ENCODE results near the gene GSTT2B.
A peak's percentile ranks its signal among the peaks of the same experiment; 100 is the strongest.

Gene GSTT2B

DNA sequence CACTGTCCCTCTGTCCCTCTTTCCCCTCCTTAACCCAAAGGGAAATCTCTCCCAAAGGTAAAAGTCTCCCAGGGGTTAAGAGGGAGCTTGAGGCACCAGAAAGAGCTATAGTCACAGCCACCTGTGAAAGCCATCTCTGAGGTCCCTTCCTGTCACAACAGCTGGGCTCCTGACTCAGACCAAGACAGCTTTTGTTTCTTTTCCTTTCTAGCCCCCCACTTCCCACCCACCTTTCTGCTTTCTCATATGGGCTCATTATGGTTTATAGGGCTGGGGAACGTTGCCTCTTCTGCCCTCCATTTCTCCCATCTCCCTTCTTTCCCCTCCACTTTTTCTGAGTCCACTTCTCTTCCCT lies 47.7 kb downstream of the GSTT2B start:
- Histone ChIP-seq H3K27ac (peak overlapping the region; percentile 70), H3K4me2 (peak overlapping the region; percentile 95), H4K20me1 (ENCODE audit: insufficient read depth) (no peaks in the 10 kb centered on the region), H3K9ac (peak overlapping the region; percentile 77), H3K4me3 (IDR thresholded peaks at IDR 0.05; ENCODE audit: insufficient read depth, low read depth, low read length) (no peak overlapping the region), H3K4me1 (ENCODE audit: low read depth, poor library complexity, severe bottlenecking) (peaks cover 29% of the 10 kb centered on the region), H2AFZ (ENCODE audit: low read depth) (peak overlapping the region; percentile 65; the same call in 1 of the 2 replicates), H3K27me3 (ENCODE audit: insufficient read depth, low read depth) (no peaks in the 10 kb centered on the region), H3K79me2 (ENCODE audit: insufficient read depth, low read depth) (no peaks in the 10 kb centered on the region), H3K36me3 (ENCODE audit: insufficient read depth) (no peaks in the 10 kb centered on the region)
- TF ChIP-seq, protein P1, sequence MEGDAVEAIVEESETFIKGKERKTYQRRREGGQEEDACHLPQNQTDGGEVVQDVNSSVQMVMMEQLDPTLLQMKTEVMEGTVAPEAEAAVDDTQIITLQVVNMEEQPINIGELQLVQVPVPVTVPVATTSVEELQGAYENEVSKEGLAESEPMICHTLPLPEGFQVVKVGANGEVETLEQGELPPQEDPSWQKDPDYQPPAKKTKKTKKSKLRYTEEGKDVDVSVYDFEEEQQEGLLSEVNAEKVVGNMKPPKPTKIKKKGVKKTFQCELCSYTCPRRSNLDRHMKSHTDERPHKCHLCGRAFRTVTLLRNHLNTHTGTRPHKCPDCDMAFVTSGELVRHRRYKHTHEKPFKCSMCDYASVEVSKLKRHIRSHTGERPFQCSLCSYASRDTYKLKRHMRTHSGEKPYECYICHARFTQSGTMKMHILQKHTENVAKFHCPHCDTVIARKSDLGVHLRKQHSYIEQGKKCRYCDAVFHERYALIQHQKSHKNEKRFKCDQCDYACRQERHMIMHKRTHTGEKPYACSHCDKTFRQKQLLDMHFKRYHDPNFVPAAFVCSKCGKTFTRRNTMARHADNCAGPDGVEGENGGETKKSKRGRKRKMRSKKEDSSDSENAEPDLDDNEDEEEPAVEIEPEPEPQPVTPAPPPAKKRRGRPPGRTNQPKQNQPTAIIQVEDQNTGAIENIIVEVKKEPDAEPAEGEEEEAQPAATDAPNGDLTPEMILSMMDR (conservative IDR thresholded peaks at IDR 0.05; ENCODE audit: low read depth, low read length), result no peak

DNA sequence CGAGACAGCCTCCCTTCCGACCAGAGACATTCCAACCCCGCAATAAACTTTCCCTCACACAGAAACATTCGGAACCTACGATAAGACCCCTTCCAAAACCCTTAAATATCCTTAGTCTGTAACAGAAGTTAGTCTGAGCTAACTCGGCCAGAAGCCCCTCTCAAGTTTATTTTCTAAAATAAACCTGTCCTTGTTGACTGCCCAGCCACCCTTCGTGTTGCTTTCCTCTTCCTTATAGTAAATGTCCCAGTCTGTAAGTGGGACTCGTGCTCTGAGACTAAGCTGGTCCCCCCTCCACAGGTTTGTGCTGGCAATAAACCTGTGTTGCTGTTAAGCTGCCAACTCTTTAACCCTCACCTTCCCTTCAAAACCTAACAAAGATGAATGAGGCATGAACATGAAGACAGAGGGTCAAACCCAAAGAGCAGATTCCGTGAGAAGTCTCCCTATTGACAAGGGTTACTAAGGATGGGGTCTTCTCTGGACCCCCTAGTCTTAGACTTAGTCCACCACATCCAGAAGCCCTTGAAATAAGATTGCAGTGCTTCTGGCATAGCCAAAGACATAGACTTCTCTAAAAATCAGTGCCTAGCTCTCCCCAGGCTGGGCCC lies 48.6 kb downstream of the GSTT2B start:
- H3K4me1 ChIP-seq (ENCODE audit: low read depth, poor library complexity, severe bottlenecking), result peaks cover 29% of the 10 kb centered on the region
- no peaks in the 10 kb centered on the region for H3K27me3 ChIP-seq (ENCODE audit: insufficient read depth, low read depth)
- H3K79me2 ChIP-seq (ENCODE audit: insufficient read depth, low read depth), result no peaks in the 10 kb centered on the region
- H3K36me3 ChIP-seq (ENCODE audit: insufficient read depth), result no peaks in the 10 kb centered on the region
- H3K4me2 ChIP-seq, result peak overlapping the region; percentile 95
- H3K4me3 ChIP-seq (IDR thresholded peaks at IDR 0.05; ENCODE audit: insufficient read depth, low read depth, low read length), result no peak overlapping the region
- H3K9ac ChIP-seq, result no peak overlapping the region
- no peaks in the 10 kb centered on the region for H4K20me1 ChIP-seq (ENCODE audit: insufficient read depth)
- H2AFZ ChIP-seq (ENCODE audit: low read depth), result no peak overlapping the region
- no peak overlapping the region for H3K27ac ChIP-seq
- TF ChIP-seq, protein P1 (conservative IDR thresholded peaks at IDR 0.05; ENCODE audit: low read depth, low read length), result no peak

DNA sequence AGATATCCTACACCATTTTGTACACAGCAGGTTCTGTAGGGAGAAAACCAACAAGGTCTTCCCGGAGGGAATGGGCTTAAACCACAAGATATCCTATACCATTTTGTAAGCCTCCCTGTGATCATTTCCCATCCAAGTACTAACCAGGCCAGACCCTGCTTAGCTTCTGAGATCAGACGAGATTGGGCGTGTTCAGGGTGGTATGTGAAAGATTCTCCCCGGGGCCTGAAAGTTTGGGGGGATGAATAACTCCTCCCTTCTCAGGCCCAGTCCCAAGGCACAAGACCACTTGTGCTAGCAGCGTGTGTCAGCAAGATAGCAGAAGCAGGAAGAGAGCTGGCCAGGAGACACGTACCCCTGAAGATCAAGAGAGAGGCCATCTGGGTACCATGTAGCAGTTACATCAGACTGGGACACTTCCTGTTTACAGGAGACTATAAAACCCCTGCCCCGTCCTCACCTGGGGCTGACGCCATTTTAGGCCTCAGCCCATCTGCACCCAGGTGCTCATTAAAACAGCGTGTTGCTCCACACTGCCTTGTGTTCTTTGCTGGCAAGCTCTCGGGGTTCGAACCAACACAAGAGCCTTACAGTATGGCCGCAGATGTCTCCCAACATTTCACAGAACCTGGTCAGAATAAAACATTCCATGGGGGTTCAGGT lies 49.5 kb downstream of the GSTT2B start:
- no peaks in the 10 kb centered on the region for H3K36me3 ChIP-seq (ENCODE audit: insufficient read depth)

DNA sequence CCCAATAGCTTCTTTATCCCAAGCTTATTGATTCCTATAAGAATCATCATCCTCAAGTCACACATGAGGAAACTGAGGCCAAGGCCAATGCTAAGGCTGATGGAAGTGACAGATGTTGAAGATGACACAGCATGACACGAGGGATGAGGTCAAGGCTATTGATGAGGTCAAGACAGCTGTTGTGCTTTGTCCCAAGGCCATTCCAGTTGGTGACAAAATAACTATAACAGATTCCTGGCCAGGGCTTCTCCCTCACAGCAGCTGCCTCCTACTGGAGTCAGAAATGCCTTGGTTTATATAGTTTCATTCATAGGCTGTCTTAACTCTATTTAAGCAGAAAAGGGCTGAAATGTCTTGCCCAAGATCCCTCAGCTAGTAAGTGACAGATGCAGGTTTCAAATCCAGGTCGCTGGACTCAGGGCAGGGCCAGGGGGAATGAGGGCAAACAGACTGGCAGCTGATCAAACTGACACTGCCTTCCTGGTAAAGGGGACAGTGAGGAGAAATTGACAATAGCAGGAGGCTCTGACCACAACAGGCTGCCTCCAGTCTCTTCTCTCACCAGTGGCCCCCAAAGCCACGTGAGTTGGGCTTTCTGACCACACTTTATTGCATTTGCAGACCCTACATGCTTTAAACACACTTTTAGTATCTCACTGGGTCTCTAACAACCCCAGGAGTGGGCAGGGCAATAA lies 50.4 kb downstream of the GSTT2B start:
- H3K79me2 ChIP-seq (ENCODE audit: insufficient read depth, low read depth), result no peaks in the 10 kb centered on the region
- no peak overlapping the region for H3K27ac ChIP-seq
- H3K36me3 ChIP-seq (ENCODE audit: insufficient read depth), result no peaks in the 10 kb centered on the region
- H3K4me1 ChIP-seq (ENCODE audit: low read depth, poor library complexity, severe bottlenecking), result peaks cover 29% of the 10 kb centered on the region
- no peaks in the 10 kb centered on the region for H4K20me1 ChIP-seq (ENCODE audit: insufficient read depth)
- no peak overlapping the region for H2AFZ ChIP-seq (ENCODE audit: low read depth)
- TF ChIP-seq, protein P1 (conservative IDR thresholded peaks at IDR 0.05; ENCODE audit: low read depth, low read length), result no peak
- no peaks in the 10 kb centered on the region for H3K27me3 ChIP-seq (ENCODE audit: insufficient read depth, low read depth)
- H3K4me2 ChIP-seq, result no peak overlapping the region
- H3K9ac ChIP-seq, result no peak overlapping the region
- H3K4me3 ChIP-seq (IDR thresholded peaks at IDR 0.05; ENCODE audit: insufficient read depth, low read depth, low read length), result no peak overlapping the region

More for the DNA sequence above, 49.5 kb downstream of the GSTT2B start:
- Histone ChIP-seq H3K27me3 (ENCODE audit: insufficient read depth, low read depth) (no peaks in the 10 kb centered on the region), H3K79me2 (ENCODE audit: insufficient read depth, low read depth) (no peaks in the 10 kb centered on the region), H3K4me2 (no peak overlapping the region), H4K20me1 (ENCODE audit: insufficient read depth) (no peaks in the 10 kb centered on the region), H2AFZ (ENCODE audit: low read depth) (no peak overlapping the region), H3K27ac (no peak overlapping the region), H3K9ac (no peak overlapping the region), H3K4me1 (ENCODE audit: low read depth, poor library complexity, severe bottlenecking) (peaks cover 29% of the 10 kb centered on the region), H3K4me3 (IDR thresholded peaks at IDR 0.05; ENCODE audit: insufficient read depth, low read depth, low read length) (no peak overlapping the region)
- TF ChIP-seq, protein P1 (conservative IDR thresholded peaks at IDR 0.05; ENCODE audit: low read depth, low read length), result no peak
